ENCODE measurements around the gene CSRNP3.

GRCh38 chr2:165601065-165601830 lies 131.8 kb downstream of the CSRNP3 start:
- TF ChIP-seq CTCF (IDR thresholded peaks at IDR 0.05; ENCODE audit: low read length) (no peak), EZH2 (IDR thresholded peaks at IDR 0.05; ENCODE audit: borderline replicate concordance, low read length) (no peak)

All from OCI-LY1 (cell line).